HG02763 (cell line): ENCODE results near the gene TWNK.
"Not testable (repeated sequence)": the region's sequence is repeated elsewhere in the genome, so short reads cannot be mapped to it uniquely, and the experiment has no call there.

Experiments
- ATAC-seq: cut with Tn5 transposase; IDR thresholded peaks from one replicate; pipeline ENCODE4 v1.9.1; 2021; ENCODE audit warnings: mild to moderate bottlenecking, moderate library complexity; ENCODE audit not compliant: unreplicated experiment

Gene TWNK

DNA sequence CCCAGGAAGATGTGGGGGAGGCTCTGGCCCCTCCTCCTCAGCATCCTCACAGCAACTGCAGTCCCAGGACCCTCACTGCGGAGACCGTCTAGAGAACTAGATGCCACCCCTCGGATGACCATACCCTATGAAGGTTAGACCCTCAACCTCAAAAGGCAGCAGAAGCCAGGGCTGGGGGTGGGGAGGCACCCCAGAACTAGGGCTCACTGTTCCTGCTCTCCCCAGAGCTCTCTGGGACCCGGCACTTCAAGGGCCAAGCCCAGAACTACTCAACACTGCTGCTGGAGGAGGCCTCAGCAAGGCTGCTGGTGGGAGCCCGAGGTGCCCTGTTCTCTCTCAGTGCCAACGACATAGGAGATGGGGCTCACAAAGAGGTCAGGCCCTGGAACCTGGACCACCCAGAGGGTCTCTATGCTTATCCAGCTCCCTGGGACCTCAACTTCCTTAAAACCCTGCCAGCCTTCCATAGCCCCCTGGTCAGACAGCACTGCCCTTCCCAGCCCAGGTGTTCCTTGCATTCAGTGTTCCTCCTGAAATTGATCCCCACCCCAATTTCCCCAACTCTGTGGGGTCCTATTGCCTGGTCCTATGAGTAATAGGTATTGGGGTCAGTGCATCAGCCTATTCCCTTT, 14.3 kb upstream of the TWNK start:
- no peak for ATAC-seq

DNA sequence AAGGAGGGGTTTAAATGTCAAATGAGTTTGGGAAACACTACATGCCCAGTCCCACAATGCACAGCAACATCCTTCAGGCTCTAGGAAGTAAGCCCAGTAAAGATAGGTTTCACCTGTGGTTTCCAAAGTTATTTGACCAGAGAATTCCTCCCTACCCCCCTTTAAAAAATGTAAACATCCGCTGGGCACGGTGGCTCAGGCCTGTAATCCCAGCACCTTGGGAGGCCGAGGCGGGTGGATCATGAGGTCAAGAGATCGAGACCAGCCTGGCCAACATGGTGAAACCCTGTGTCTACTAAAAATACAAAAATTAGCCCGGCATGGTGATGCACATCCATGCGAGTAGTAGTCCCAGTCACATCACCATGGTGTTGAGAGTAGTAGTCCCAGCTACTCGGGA, 11.9 kb upstream of the TWNK start:
- not testable (repeated sequence) for ATAC-seq

DNA sequence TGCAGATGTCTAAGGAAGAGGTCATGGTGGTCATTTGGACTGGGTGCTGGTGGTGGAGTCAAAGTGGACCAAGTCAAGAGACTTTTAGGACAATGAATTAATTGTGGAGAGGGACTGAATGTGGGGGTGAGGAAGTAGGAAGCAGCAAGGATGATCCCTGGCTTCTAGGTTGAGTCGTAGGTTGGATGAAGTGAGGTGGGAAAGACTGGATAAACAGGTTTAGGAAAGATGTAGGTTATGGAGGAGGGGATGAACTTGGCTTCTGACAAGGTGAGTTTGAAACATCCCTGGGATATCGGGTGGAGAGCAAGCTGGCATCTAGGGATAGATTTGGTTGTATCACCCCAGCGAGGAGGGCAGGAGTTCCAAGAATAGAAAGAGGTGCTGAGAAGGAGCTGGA, 10.4 kb upstream of the TWNK start:
- ATAC-seq, result no peak

DNA sequence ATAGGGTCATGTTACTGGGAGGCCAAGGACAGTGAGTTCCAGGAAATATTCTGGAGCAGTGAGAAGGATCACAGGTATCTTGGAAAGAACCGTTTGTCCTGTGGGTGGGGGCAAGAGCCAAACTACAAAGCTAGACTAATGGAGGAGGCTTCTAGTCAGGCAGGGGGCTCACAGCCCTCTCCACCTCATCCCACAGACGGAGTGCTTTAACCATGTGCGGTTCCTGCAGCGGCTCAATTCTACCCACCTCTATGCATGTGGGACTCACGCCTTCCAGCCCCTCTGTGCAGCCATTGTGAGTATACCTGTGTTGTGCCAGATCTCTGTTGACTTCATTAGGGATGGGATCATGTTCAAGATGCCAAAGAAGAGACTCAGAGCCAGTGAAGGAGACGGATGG, 9.9 kb upstream of the TWNK start:
- ATAC-seq, result no peak

DNA sequence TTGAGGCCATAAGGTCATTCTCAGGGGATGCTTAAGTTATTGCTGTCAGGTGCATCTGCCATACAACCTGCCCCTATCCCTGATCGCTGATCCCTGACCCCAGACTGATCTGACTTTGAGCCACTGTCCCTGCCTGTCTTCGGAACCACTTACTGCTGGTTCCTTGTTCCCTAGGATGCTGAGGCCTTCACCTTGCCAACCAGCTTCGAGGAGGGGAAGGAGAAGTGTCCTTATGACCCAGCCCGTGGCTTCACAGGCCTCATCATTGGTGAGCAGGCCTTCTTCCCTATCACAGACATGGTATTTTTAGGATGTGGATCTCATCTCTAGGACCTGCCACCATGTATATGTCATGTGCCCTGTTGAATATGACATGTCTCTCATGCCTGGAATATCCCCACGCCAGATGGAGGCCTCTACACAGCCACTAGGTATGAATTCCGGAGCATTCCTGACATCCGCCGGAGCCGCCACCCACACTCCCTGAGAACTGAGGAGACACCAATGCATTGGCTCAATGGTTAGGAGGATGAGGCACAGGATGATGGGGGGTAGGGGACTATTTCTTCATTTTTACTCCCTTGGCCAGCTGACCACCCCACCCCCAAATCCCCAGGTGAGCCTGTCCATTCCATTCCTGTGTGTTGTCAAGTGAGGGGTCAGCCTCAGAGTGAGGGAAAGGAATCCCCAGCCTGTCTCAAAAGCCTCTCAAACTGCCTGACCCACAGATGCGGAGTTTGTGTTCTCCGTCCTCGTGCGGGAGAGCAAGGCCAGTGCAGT, 9.0 kb upstream of the TWNK start:
- ATAC-seq, result no peak

DNA sequence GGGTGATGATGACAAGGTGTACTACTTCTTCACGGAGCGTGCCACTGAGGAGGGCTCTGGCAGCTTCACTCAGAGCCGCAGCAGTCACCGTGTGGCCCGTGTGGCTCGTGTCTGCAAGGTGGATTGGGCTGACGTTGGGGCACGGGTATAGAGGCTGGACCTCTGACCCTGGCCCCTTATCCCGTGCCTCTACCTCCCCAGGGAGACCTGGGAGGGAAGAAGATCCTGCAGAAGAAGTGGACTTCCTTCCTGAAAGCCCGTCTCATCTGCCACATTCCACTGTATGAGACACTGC, 8.5 kb upstream of the TWNK start:
- ATAC-seq, result no peak

DNA sequence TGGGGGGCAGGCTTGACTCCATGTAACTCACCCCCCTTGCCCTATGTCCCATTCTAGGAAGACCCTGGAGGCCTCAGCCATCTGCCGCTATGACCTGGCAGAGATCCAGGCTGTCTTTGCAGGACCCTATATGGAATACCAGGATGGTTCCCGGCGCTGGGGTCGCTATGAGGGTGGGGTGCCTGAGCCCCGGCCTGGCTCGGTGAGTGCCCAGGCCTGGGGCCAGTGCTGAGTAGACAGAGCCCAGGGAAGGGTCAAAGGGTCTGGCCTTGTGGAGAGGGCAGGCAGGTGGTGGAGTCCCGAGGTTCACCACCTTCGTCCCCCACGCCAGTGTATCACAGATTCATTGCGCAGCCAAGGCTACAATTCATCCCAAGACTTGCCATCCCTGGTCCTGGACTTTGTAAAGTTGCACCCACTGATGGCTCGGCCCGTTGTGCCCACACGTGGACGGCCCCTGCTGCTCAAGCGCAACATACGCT, 7.5 kb upstream of the TWNK start:
- no peak for ATAC-seq

DNA sequence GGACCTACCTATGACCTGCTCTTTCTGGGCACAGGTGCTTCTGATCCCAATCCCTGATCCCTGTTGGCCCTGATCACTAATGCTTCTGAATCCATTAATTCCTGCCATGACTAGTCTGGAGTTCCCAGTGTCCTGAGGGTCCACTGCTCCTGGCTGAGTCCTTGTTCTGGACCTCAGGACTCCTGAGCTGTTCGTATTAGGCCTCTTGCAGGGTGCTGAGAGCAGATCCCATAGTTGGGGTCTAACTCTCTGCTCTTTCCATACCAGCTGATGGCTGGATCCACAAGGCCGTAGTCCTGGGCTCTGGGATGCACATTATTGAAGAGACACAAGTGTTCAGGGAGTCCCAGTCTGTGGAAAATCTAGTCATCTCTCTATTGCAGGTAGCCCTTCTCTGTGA, 7.0 kb upstream of the TWNK start:
- no peak for ATAC-seq

DNA sequence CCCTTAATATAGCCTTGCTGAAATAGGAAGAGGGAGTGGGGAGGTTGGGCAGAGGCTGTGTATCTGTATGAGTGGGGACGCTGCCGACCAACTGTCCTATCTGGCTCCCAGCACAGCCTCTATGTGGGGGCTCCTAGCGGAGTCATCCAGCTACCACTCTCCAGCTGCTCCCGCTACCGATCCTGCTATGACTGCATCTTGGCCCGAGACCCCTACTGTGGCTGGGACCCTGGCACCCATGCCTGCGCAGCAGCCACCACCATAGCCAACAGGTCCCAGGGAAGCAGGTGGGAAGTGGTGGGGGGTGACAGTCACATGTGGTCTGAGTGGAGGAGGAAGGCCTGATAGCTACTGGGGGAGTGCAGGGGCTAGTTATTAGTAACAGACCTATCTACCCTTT, 6.6 kb upstream of the TWNK start:
- no peak for ATAC-seq

DNA sequence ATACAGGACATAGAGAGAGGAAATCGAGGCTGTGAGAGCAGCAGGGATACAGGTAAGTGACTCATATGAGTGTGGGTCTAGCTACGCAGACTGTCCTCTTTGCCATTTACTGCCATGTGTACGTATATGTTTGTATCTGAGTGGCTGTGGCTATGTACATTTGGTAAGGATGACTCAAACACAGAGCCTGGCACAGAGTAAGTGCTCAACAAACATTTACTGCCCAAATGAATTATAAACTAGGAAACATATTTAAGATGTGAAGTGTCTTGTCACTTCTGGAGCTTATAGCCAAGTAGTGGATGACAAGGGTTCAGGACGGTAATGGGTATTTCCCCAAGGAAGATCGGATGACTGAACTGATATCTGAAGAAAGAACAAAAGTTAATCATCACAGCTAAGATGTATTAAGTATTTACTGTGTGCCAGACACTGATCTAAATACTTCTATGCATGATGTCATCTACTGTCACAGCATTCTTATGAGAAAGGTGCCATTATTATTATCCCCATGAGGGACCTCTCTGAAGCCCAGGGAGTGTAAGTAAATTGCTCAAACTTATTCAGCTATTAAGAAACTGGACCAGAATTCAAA, 6.1 kb upstream of the TWNK start:
- no peak for ATAC-seq

DNA sequence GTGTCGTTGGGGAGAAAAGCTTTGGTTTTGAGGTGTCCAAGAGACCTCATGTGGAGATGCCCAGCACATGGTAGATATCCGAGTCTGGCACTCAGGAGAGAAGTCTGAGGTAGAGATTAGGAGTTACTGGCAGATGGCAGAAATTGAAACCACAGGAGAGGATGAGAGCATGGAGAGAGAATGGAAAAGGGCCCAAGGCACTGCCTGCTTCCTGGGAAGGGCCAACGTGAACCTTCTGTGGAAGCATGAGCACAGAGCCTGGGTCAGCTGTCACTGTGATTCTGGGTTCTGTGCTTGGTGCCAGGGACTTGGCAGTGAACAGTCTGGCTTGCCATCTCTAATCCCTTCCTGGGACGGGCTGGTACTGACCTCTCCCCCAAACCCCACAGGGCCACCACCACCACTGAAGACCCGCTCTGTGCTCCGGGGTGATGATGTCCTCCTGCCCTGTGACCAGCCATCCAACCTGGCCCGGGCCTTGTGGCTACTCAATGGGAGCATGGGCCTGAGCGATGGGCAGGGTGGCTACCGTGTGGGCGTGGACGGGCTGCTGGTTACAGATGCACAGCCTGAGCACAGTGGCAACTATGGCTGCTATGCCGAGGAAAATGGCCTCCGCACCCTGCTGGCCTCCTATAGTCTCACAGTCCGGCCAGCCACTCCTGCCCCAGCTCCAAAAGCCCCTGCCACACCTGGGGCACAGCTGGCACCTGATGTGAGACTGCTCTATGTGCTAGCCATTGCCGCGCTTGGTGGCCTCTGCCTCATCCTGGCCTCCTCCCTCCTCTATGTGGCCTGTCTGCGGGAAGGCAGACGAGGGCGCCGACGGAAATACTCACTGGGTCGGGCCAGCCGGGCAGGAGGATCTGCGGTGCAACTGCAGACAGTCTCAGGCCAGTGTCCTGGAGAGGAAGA, 4.2 kb upstream of the TWNK start:
- no peak for ATAC-seq

DNA sequence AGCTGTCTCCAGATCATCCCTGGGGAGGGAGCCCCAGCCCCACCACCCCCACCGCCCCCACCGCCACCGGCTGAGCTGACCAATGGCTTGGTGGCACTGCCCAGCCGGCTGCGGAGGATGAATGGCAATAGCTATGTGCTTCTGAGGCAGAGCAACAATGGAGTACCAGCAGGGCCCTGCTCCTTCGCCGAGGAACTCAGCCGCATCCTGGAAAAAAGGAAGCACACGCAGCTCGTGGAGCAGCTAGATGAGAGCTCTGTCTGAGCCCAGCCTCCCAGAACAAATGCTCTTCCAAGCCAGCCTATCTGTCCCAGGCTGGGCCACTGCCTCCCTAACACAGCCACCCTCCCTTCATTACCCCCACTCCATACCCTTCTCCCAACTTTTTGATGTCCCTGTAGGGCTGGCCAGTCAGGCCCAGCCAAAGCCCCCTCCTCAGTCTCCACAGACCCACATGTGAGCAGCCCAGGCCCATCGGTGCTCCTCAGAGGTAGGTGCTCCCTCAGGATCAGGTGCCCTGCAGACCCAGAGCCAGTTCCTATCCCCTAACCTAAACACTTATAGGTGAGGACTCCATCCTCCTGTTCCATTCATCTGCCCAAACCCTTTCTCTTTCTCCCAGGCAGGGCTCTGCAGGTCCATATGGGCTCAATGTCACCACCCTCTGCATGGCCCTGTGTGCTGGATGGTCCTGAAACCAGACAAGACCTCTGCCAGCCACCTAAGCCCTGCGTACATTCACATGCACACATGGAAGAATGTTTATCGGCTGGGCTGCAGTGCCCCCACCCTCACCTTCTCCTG, 3.3 kb upstream of the TWNK start:
- no peak for ATAC-seq

DNA sequence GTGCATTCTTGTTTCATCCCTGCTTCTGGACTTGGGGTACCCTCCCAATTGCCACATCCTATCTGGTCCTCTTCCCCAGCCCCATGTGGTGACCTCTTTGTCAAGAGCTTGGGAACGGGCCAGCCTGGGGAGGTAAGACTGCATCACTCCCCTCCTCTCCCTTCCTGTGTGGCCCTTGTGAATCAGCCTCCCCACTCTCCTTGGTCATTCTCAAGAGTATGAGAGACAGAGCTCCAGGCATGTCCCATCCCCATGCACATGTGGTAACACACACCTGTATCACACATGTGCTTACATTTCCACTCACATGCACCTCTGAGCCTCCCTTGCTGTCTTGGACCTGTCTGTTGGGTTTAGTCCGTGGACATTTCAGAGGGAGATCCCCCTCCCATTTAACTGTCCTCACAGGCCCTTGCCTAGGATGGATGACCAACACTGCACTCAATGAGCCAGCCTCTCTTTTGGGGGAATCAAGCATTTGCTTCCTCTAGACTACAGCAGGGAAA, 2.6 kb upstream of the TWNK start:
- ATAC-seq, result no peak

DNA sequence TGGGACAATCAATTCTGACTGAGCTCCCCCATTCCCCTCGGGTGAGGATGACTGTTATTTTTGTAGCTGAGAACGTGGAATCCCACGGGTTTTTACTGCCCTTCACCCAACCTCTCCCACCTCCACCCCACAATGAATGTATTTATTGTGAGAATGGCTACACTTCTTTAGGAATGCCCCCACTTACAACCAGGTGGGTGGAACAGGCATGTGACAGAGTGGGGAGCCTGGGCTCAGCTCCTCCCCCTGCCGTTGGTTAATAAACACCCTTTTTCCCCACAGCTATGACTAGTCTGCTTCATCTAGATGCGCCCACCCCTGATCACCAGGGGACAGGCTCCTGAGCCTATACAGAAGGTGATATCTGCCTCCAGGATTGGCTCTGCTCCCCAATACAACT, 2.0 kb upstream of the TWNK start:
- ATAC-seq, result no peak

DNA sequence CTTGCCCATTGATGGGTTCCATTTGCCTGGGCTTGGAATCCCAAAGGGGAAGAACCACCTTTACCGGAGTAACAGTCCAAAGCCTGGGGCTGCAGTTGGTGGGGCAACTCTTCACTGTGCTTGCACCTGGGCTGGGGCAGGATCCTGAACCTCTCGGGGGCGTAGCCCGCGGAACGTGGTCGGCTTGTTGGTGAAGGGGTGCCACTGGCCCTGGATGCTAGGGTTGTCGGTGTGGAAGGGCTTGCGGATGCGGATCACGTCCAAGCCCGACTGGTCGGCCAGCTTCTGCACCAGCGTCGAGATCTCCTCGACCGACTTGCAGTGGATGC, 756 bp upstream of the TWNK start:
- no peak for ATAC-seq

DNA sequence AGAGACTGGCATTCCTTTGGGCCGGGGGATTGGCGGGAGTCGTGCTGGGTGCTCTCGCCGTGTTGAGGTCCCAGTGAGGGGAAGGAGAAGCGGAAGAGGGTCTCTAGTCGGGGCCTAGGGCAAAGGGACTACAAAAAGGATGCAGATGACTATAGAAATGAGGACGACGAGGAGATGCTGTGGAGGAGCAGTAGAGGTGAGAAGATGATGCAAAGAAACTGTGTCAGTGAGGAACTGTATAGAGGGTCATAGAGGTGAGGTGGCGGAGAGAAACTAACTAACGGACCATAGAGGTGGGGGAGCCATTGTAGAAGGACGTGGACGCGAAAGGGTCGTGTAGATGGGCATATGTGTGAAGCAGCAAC, 324 bp downstream of the TWNK start:
- no peak for ATAC-seq

DNA sequence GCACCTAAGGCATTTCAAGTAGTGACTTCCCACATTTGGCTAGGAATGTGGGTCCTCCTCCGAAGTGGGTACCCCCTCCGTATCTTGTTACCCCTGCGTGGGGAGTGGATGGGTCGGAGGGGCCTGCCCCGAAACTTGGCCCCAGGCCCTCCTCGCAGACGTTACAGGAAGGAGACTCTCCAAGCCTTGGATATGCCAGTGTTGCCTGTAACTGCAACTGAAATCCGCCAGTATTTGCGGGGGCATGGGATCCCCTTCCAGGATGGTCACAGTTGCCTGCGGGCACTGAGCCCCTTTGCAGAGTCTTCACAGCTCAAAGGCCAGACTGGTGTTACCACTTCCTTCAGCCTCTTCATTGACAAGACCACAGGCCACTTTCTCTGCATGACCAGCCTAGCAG, 823 bp downstream of the TWNK start:
- no peak for ATAC-seq

DNA sequence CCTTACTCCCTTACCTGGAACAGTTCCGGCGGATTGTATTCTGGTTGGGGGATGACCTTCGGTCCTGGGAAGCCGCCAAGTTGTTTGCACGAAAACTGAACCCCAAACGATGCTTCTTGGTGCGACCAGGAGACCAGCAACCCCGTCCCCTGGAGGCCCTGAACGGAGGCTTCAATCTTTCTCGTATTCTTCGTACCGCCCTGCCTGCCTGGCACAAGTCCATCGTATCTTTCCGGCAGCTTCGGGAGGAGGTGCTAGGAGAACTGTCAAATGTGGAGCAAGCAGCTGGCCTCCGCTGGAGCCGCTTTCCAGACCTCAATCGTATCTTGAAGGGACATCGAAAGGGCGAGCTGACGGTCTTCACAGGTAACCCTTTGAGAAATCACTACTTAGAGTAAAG, 1.7 kb downstream of the TWNK start:
- no peak for ATAC-seq

DNA sequence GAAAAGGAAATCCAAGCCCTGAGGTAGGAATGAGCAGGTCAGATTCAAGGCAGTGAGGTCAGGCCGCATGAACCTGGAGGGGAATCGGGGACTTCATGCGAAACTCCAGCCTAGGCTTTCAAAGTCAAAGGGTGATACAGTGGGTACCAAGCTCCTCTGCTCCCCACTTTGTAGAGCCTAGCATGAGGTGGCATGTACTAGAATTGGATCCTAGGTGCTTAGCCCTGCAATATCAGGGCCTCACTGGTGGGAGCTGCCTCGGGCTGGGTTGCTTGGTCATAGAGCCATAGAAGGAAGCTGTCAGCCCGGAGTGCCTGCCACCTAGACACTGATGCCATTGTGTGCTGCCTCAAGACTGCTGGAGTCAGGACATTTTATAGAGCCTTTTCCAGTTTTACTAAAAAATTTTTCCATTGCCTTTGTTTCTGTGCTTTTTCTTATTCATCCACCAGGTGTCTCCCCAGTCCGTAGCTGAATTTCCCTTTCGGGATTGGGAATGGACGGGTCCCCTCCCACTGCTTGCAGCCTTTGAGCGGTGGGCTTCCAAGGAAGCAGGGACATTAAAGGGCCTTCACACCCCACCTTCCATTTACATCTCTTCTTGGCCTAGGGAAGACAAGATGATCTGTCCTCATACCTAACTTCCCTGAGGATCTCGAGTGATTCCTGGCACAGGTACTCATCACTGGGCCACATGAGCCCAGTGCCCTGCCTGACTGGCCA, 6.8 kb downstream of the TWNK start:
- no peak for ATAC-seq

DNA sequence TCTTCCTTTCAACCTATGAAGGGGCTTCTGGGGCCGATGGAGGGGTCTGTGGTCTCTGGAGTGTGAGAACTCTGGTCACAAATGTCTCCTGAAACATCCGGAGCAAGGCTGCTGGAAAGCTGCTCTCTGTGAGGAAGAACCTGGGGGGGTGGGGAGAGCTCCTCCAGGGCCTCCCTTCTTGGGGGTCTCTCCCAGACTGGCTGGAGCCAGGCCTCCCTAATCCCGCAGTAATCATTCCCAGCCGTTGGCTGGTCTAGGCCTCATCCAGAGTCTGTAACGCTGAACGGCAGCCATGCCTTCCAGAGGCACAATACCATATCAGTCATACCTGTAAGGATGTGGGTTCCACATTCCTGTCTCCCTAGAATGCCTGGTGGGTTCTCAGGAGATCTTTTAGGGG, 7.8 kb downstream of the TWNK start:
- ATAC-seq, result no peak
